Measurements from ENCODE around the gene EGFL7. TPM values are rescaled to one million over a fixed set of nuclear protein-coding genes. Genes with fewer than 3 reads are reported as not detected.

Gene EGFL7
- total RNA-seq, 3 donors from 2014 or later (not counting 1 experiment from before 2014, with no cell fraction given) = 0.28 to 0.47 (median 0.29) TPM

- Histone ChIP-seq H3K27me3 (ENCODE audit: control insufficient read depth, insufficient read depth, low read length) (no peaks in the 10 kb centered on the region), H3K4me3 (ENCODE audit: low read length) (no peak overlapping the region), H3K4me1 (ENCODE audit: control insufficient read depth, insufficient read depth, low read length) (peaks cover 21% of the 10 kb centered on the region), H3K9me3 (ENCODE audit: control insufficient read depth, insufficient read depth, low read length) (no peaks in the 10 kb centered on the region), H3K36me3 (ENCODE audit: control insufficient read depth, insufficient read depth, low read length) (no peaks in the 10 kb centered on the region), H3K27ac (ENCODE audit: low read length) (no peak overlapping the region)
- 95% methylated on average over 25 of the region's 25 CpGs for WGBS (ENCODE audit: insufficient coverage)
- H3K4me3 Mint-ChIP-seq = no peak overlapping the region
- ATAC-seq (no peak), DNase-seq (no peak)
- no peaks in the 10 kb centered on the region for H3K36me3 Mint-ChIP-seq
- TF ChIP-seq CTCF (IDR thresholded peaks at IDR 0.05) = no peak
- H3K27ac Mint-ChIP-seq = no peak overlapping the region
- H3K27me3 Mint-ChIP-seq (ENCODE audit: low read depth in 2 of 2) = no peaks in the 10 kb centered on the region
- intact Hi-C loops (cut with micrococcal nuclease) = no loop called here
- H3K9me3 Mint-ChIP-seq = no peaks in the 10 kb centered on the region
- peaks cover 7 to 9% of the 10 kb centered on the region in 2 donors for H3K4me1 Mint-ChIP-seq
Observed at GRCh38 chr9:136690104-136690805, 27.5 kb downstream of the EGFL7 start.

- no peak for TF ChIP-seq CTCF (IDR thresholded peaks at IDR 0.05)
- Histone ChIP-seq H3K36me3 (ENCODE audit: control insufficient read depth, insufficient read depth, low read length) (no peaks in the 10 kb centered on the region), H3K4me1 (ENCODE audit: control insufficient read depth, insufficient read depth, low read length) (peaks cover 15% of the 10 kb centered on the region), H3K27me3 (ENCODE audit: control insufficient read depth, insufficient read depth, low read length) (no peaks in the 10 kb centered on the region), H3K9me3 (ENCODE audit: control insufficient read depth, insufficient read depth, low read length) (no peaks in the 10 kb centered on the region), H3K4me3 (ENCODE audit: low read length) (no peak overlapping the region), H3K27ac (ENCODE audit: low read length) (no peak overlapping the region)
- Mint-ChIP-seq H3K4me3 (no peak overlapping the region), H3K4me1 (peaks cover 5 to 6% of the 10 kb centered on the region in 2 donors), H3K27ac (no peak overlapping the region), H3K27me3 (ENCODE audit: low read depth in 2 of 2) (no peaks in the 10 kb centered on the region), H3K9me3 (no peaks in the 10 kb centered on the region), H3K36me3 (no peaks in the 10 kb centered on the region)
- WGBS (ENCODE audit: insufficient coverage) = 90% methylated on average over 14 of the region's 15 CpGs
- intact Hi-C loops (cut with micrococcal nuclease) = no loop called here
- DNase-seq (no peak), ATAC-seq (no peak)
Observed at GRCh38 chr9:136690806-136691261, 28.1 kb downstream of the EGFL7 start.

GRCh38 chr9:136691316-136692184 is 28.8 kb downstream of the EGFL7 start:
- 87% methylated on average over 29 of the region's 29 CpGs for WGBS (ENCODE audit: insufficient coverage)
- peaks cover 12% of the 10 kb centered on the region for H3K4me1 ChIP-seq (ENCODE audit: control insufficient read depth, insufficient read depth, low read length)

More at GRCh38 chr9:136691316-136692184, 28.8 kb downstream of the EGFL7 start:
- no peaks in the 10 kb centered on the region for H3K4me1 Mint-ChIP-seq
- DNase-seq = no peak
- H3K27ac Mint-ChIP-seq = no peak overlapping the region
- no peak for TF ChIP-seq CTCF (IDR thresholded peaks at IDR 0.05)
- ATAC-seq = no peak
- Histone ChIP-seq H3K9me3 (ENCODE audit: control insufficient read depth, insufficient read depth, low read length) (no peaks in the 10 kb centered on the region), H3K36me3 (ENCODE audit: control insufficient read depth, insufficient read depth, low read length) (no peaks in the 10 kb centered on the region), H3K27me3 (ENCODE audit: control insufficient read depth, insufficient read depth, low read length) (no peaks in the 10 kb centered on the region), H3K27ac (ENCODE audit: low read length) (no peak overlapping the region), H3K4me3 (ENCODE audit: low read length) (no peak overlapping the region)
- H3K27me3 Mint-ChIP-seq (ENCODE audit: low read depth in 2 of 2) = no peaks in the 10 kb centered on the region
- no peaks in the 10 kb centered on the region for H3K36me3 Mint-ChIP-seq
- intact Hi-C loops (cut with micrococcal nuclease) = no loop called here
- no peak overlapping the region for H3K4me3 Mint-ChIP-seq
- no peaks in the 10 kb centered on the region for H3K9me3 Mint-ChIP-seq
